ENCODE results near the gene GALNT9.

DNA sequence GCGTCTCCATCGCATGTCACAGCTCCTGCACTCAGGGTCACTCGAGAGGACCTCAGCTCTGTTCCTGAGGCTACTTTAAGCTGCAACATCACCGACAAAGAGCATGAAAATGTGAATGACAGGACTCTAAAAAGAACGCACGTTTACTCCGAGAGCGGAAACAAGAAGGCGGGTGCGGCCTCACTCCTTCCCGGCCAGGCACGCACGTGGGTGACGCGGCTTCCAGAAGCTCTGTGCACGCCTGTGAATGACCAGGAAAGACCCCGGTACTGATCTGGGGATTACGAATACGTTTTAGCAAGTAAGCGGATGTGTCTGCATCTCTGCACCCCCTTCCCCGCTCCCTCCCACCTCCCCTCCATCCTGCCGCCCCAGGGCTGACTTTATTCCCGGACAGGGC is 15.2 kb upstream of the GALNT9 start:
- TF ChIP-seq, protein P1, sequence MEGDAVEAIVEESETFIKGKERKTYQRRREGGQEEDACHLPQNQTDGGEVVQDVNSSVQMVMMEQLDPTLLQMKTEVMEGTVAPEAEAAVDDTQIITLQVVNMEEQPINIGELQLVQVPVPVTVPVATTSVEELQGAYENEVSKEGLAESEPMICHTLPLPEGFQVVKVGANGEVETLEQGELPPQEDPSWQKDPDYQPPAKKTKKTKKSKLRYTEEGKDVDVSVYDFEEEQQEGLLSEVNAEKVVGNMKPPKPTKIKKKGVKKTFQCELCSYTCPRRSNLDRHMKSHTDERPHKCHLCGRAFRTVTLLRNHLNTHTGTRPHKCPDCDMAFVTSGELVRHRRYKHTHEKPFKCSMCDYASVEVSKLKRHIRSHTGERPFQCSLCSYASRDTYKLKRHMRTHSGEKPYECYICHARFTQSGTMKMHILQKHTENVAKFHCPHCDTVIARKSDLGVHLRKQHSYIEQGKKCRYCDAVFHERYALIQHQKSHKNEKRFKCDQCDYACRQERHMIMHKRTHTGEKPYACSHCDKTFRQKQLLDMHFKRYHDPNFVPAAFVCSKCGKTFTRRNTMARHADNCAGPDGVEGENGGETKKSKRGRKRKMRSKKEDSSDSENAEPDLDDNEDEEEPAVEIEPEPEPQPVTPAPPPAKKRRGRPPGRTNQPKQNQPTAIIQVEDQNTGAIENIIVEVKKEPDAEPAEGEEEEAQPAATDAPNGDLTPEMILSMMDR (conservative IDR thresholded peaks at IDR 0.05 in 1 of 2, IDR thresholded peaks at IDR 0.05 in 1 of 2; ENCODE audit: low read depth in 1 of 2, low read length in 2 of 2): no peak
- no peak for TF ChIP-seq EZH2 (IDR thresholded peaks at IDR 0.05; ENCODE audit: low read length, missing control alignments)
